Psoas muscle (tissue), 8 donors: Measurements from ENCODE around the gene LAPTM4A. TPM values are rescaled to one million over a fixed set of nuclear protein-coding genes. Genes with fewer than 3 reads are reported as not detected.

Experiments
- ATAC-seq, 4 donors: fragments of 200-7000 bp; cut with Tn5 transposase; one replicate each; pipeline ENCODE4 v1.9.1; 2020; ENCODE audit warnings: moderate library complexity in 3 of 4, mild to moderate bottlenecking in 2 of 4
- DNase-seq, 2 donors: peaks; one replicate each; pipeline ENCODE4 v3.0.0-alpha.2; 2020
- H3K27ac ChIP-seq: fragments of 200-600 bp; one replicate; pipeline ENCODE4 v1.8.0; 2022
- H3K27me3 ChIP-seq, 3 donors: fragments of 200-600 bp in 1 of 3; one replicate each; pipeline versions ENCODE4 v1.6.1 to v1.8.0; 2013 to 2022; ENCODE audit warnings: low read length in 2 of 3, mild to moderate bottlenecking in 2 of 3, moderate library complexity in 1 of 3; ENCODE audit not compliant: insufficient read depth in 3 of 3
- H3K36me3 ChIP-seq, 2 donors: fragments of 200-600 bp in 1 of 2; one replicate each; pipeline versions ENCODE4 v1.6.1 to v1.8.0; 2013 to 2022; ENCODE audit warnings: low read depth in 1 of 2, mild to moderate bottlenecking in 1 of 2, moderate library complexity in 1 of 2; ENCODE audit not compliant: insufficient read depth in 1 of 2
- H3K4me1 ChIP-seq: fragments of 200-600 bp; one replicate; pipeline ENCODE4 v1.8.0; 2022
- H3K4me3 ChIP-seq: fragments of 200-600 bp; one replicate; pipeline ENCODE4 v1.8.0; 2022; ENCODE audit warnings: mild to moderate bottlenecking
- H3K9me3 ChIP-seq: fragments of 200-600 bp; one replicate; pipeline ENCODE4 v1.8.0; 2022
- CTCF ChIP-seq: fragments of 200-600 bp; IDR thresholded peaks from one replicate; pipeline ENCODE4 v1.8.0; 2022; ENCODE audit warnings: antibody characterized with exemption
- WGBS, 3 donors: extraction: QIAGEN DNeasy Blood & Tissue Kit; methylation state at CpG; one replicate each; pipeline versions ENCODE4 v1.1.6 to v1.1.7; 2013; 5-methylcytosine and 5-hydroxymethylcytosine counted together
- intact Hi-C, 2 donors: fragments of 100-400 bp; cut with DNase I; formaldehyde crosslinking; loops; one replicate each; pipeline versions ENCODE4 v1.11.0 to v1.14.2; 2022
- polyA plus RNA-seq, 3 donors: library from polyadenylated mRNA; stranded (reverse); fragments of 200-250 nt; gene quantifications; one replicate each; pipeline ENCODE4 v1.2.3, GENCODE V29; 2013
- total RNA-seq, 4 donors: library from RNA; stranded (reverse); fragmentation: NEBNext Ultra II Directional in 2 of 4; extraction: Animal tissue kit (Norgen Biotek cat#: 25700) in 2 of 4; gene quantifications; one replicate each; pipeline versions ENCODE4 v1.2.1 to v1.2.4, GENCODE V29; 2021 to 2023
- donor health status: healthy with polysubstance abuse.
- donor health status: DM: no; HTN: no; CAD: no; lungs with moderate emphysema.
- donor health status: Bipolar disorder and iron deficiency.
- donor health status: healthy.
- donor health status: DM: yes; HTN: yes; CAD: no.
- donor health status: DM: no; HTN: no; CAD: no.
- donor health status: DM: no; HTN: no; CAD: no.
- donor health status: DM: yes; HTN: yes; CAD: no.

Gene LAPTM4A
- total and polyA plus RNA-seq, 7 donors = 68.2 to 124 (median 78.8) TPM

- Histone ChIP-seq H3K9me3 (no peaks in the 10 kb centered on the region), H3K27ac (peak within 1 kb of the TSS; percentile 59), H3K4me1 (peaks cover 11% of the 10 kb centered on the region), H3K27me3 (no peaks in the 10 kb centered on the region), H3K36me3 (peaks cover 0 to 1% of the 10 kb centered on the region in 2 donors), H3K4me3 (peak within 1 kb of the TSS; percentile 87)
- intact Hi-C loops = no loop called here
- no peak for TF ChIP-seq CTCF
- WGBS, 3 donors = 0 to 1% (median 1%) methylated on average over 62 to 70 of the region's 70 CpGs
- DNase-seq = peak; percentile 93 to 94
- peak; percentile 99 to 100 (median 100) for ATAC-seq
Observed at GRCh38 chr2:19989667-19990415, 61.6 kb downstream of the LAPTM4A start, which contains the start of gene WDR35. Gene WDR35, minus strand, starts transcription at chr2:19990105. Its CDS starts 90 bp downstream, at chr2:19990015.

- Histone ChIP-seq H3K27ac (peak overlapping the region; percentile 59), H3K36me3 (peaks cover 0 to 7% of the 10 kb centered on the region in 2 donors), H3K27me3 (no peaks in the 10 kb centered on the region), H3K4me3 (peak overlapping the region; percentile 87), H3K9me3 (no peaks in the 10 kb centered on the region), H3K4me1 (peaks cover 11% of the 10 kb centered on the region)
- WGBS, 3 donors = 4 to 6% (median 4%) methylated on average over 8 of the region's 8 CpGs
- ATAC-seq (no peak), DNase-seq (no peak)
- TF ChIP-seq CTCF = no peak
- intact Hi-C loops = no loop called here
Observed at GRCh38 chr2:19989342-19989666, 62.1 kb downstream of the LAPTM4A start.

GRCh38 chr2:19988600-19988999 is 62.8 kb downstream of the LAPTM4A start:
- TF ChIP-seq CTCF = no peak
- ATAC-seq (no peak), DNase-seq (no peak)
- Histone ChIP-seq H3K36me3 (peaks cover 0 to 7% of the 10 kb centered on the region in 2 donors), H3K27ac (no peak overlapping the region), H3K4me3 (peak overlapping the region; percentile 87), H3K27me3 (no peaks in the 10 kb centered on the region), H3K4me1 (peaks cover 11% of the 10 kb centered on the region), H3K9me3 (no peaks in the 10 kb centered on the region)
- 78 to 81% (median 79%) methylated on average over 2 of the region's 2 CpGs for WGBS, 3 donors
- intact Hi-C loops = no loop called here

- Histone ChIP-seq H3K36me3 (peaks cover 0 to 7% of the 10 kb centered on the region in 2 donors), H3K4me1 (peaks cover 11% of the 10 kb centered on the region), H3K9me3 (no peaks in the 10 kb centered on the region), H3K27ac (no peak overlapping the region), H3K27me3 (no peaks in the 10 kb centered on the region), H3K4me3 (no peak overlapping the region)
- intact Hi-C loops = no loop called here
- no peak for DNase-seq
- no peak for TF ChIP-seq CTCF
- no peak for ATAC-seq
- 91 to 94% (median 91%) methylated on average over 5 of the region's 5 CpGs for WGBS, 3 donors
Observed at GRCh38 chr2:19987936-19988335, 63.5 kb downstream of the LAPTM4A start.

Other genes starting within 250 kb of the LAPTM4A start
- gene TTC32, start 149.6 kb downstream of the LAPTM4A start, total RNA-seq = 10 to 100 TPM in 1 of 4 donors, 1 to 10 TPM in 3; 3.7 to 10.3 (median 6.5) TPM
- gene TTC32, start 149.6 kb downstream of the LAPTM4A start, polyA plus RNA-seq = 10 to 100 TPM in 1 of 3 donors, 1 to 10 TPM in 2; 4.4 to 22.1 (median 9.6) TPM
- 1 to 10 TPM; 3.0 to 6.1 (median 3.5) TPM for gene WDR35, start 61.5 kb downstream of the LAPTM4A start, total RNA-seq
- 1 to 10 TPM; 1.7 to 3.7 (median 2.2) TPM for gene WDR35, start 61.5 kb downstream of the LAPTM4A start, polyA plus RNA-seq
- under 1 TPM in 2 of 4 donors, not detected in 2; 0.15 to 0.78 TPM for gene MATN3, start 39.0 kb downstream of the LAPTM4A start, total RNA-seq
- gene MATN3, start 39.0 kb downstream of the LAPTM4A start, polyA plus RNA-seq = under 1 TPM; 0.20 to 0.40 (median 0.25) TPM
- gene SDC1, start 173.5 kb upstream of the LAPTM4A start, total RNA-seq = under 1 TPM in 3 of 4 donors, not detected in 1; 0.09 to 0.38 (median 0.13) TPM
- gene SDC1, start 173.5 kb upstream of the LAPTM4A start, polyA plus RNA-seq = under 1 TPM; 0.07 to 0.38 (median 0.10) TPM